T-helper 22 cell (primary cell): Measurements from ENCODE around the gene KIR2DL4.
"Not testable (repeated sequence)": the region's sequence is repeated elsewhere in the genome, so short reads cannot be mapped to it uniquely, and the experiment has no call there.

ENCODE experiments used
- DNase-seq: peaks from one replicate; pipeline ENCODE4 v3.0.0-alpha.2; 2020; ENCODE audit warnings: low read depth

Gene KIR2DL4

GRCh38 chr19:54803410-54803809 is at the start of gene KIR2DL4:
Gene KIR2DL4, plus strand, starts transcription at chr19:54803610. Its CDS starts 42 bp downstream, at chr19:54803652.
- no peak for DNase-seq

DNA sequence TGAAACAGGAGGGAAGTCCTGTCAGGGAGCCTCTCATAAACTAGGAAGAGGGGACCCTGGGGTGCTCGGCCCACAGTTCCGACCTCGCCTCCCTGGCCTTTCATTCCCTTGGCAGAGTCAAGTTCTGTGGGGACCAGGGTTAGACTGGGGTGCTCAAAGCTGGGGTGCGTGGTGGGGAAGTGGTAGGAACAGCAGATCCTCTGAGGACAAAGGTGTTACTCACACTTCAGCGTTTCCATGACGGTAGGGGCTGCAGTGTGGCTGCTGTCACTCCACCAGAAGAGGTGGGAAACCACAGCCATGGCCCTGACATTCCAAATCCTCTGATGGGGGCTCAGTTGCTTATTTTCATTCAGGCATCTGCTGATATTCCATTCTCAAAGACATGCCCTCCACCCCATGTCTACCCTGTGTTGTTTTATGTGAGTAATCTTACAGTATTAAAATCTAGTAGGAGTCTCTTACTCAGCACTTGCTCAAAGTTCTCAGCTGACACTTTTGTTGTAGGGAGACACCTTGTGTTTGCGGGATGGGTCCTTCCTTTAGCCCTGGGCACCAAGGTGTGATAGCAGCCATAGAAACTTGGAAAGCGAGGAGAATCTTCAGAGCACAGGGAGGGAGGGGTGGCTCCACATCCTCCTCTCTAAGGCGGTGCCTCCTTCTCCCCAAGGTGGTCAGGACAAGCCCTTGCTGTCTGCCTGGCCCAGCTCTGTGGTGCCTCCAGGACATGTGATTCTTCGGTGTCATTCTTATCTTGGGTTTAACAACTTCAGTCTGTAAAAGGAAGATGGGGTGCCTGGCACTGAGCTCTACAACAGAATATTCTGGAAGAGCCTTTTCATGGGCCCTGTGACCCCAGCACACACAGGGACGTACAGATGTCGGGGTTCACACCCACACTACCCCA is 47.0 kb upstream of the KIR2DL4 start:
- not testable (repeated sequence) for DNase-seq

GRCh38 chr19:54758577-54758976 is 44.8 kb upstream of the KIR2DL4 start:
- DNase-seq, result not testable (repeated sequence)

DNA sequence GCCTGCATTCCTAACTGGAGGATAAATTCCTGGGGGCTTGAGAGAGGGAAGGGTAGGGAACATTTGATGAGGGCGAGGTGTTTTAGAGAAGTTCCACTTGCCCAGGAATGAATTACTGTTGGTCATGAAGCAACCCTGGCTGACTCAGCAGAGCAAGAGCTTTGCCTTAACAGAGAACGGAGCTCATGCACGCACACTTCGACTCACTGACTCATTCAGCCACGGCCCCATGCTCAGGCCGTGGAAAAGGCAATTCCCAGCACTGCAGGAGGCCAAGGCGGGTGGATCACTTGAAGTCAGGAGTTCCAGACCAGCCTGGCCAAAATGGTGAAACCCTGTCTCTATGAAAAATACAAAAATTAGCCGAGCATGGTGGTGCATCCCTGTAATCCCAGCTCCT is 39.2 kb upstream of the KIR2DL4 start:
- not testable (repeated sequence) for DNase-seq

DNA sequence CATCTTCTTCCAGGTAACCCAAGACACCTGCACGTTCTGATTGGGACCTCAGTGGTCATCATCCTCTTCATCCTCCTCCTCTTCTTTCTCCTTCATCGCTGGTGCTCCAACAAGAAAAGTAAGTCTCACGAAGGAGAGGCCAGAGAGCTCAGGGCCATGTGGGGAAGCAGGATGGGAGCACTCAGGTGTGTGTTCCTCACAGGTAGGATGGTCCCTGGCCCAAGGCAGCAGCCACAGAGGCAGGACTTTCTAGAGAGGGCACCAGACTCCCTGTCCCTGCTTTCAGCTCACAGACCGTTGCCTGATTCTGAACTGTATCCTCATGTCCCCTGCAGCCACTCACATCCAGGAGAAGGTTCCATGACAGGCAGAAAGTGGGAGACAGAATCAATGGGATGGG is 36.9 kb upstream of the KIR2DL4 start:
- not testable (repeated sequence) for DNase-seq

GRCh38 chr19:54769646-54770045 is 33.8 kb upstream of the KIR2DL4 start, which contains the start of gene KIR2DL1:
Gene KIR2DL1, plus strand, starts transcription at chr19:54769793. Its CDS starts 58 bp downstream, at chr19:54769851.
- DNase-seq, result not testable (repeated sequence)

DNA sequence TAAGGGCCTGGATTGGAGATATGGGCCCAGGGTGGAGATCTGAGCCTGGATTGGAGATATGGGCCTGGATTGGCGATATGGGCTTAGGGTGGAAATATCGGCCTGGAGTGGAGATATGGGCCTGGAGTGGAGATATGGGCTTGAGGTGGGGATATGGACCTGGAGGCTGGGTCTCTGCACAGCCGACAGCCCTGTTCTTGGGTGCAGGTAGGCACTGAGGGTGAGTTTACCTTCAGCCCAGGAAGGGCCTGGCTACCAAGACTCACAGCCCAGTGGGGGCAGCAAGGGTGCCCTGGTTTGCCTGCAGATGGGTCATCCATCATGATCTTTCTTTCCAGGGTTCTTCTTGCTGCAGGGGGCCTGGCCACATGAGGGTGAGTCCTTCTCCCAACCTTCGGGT is 32.9 kb upstream of the KIR2DL4 start:
- DNase-seq, result not testable (repeated sequence)

- DNase-seq, result not testable (repeated sequence)
Observed at GRCh38 chr19:54771018-54771960, 32.1 kb upstream of the KIR2DL4 start.

DNA sequence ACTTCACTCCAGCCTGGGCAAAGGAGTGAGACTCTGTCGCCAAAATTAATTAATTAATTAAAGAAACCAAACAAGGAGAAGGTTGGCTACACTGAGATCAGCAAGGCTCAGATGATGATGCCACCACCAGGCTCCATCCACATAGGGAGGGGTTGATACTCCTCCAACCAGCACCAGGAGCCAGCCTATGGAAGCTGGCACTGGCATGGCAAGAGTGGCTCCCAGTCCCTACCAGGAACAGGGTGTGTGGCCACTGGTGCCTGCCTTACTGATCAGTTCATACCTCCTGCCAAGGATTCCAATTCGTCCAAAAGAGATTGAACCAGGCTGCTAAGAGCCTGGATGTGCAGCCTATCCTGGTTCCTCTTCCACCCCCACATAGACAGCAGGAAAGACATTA is 30.7 kb upstream of the KIR2DL4 start:
- DNase-seq, result not testable (repeated sequence)

GRCh38 chr19:54775095-54775815 is 28.2 kb upstream of the KIR2DL4 start:
- not testable (repeated sequence) for DNase-seq

GRCh38 chr19:54775830-54776229 is 27.6 kb upstream of the KIR2DL4 start:
- not testable (repeated sequence) for DNase-seq

DNA sequence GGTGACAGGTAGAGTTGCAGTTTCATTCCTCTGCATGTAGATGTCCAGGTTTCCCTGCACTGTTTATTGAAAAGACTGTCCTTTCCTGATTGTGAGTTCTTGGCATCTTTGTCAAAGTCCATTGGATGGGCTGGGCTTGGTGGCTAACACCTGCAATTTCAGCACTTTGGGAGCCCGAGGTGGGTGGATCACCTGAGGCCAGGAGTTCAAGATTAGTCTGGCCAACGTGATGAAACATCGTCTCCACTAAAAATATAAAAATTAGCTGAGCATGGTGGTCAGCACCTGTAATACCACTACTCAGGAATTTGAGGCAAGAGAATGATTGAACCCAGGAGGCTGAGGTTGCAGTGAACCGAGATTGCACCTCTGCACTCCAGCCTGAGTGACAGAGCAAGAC is 25.6 kb upstream of the KIR2DL4 start:
- not testable (repeated sequence) for DNase-seq

GRCh38 chr19:54778896-54779295 is 24.5 kb upstream of the KIR2DL4 start:
- not testable (repeated sequence) for DNase-seq

GRCh38 chr19:54782916-54783315 is 20.5 kb upstream of the KIR2DL4 start:
- DNase-seq, result not testable (repeated sequence)

GRCh38 chr19:54786091-54786723 is 17.2 kb upstream of the KIR2DL4 start:
- DNase-seq, result not testable (repeated sequence)

DNA sequence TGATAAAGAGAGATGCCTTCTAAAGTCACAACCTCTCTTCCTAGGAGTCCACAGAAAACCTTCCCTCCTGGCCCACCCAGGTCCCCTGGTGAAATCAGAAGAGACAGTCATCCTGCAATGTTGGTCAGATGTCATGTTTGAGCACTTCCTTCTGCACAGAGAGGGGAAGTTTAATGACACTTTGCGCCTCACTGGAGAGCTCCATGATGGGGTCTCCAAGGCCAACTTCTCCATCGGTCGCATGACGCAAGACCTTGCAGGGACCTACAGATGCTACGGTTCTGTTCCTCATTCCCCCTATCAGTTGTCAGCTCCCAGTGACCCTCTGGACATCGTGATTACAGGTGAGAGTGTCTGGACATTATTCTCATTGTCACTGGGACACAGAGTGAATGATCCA is 15.3 kb upstream of the KIR2DL4 start:
- DNase-seq, result not testable (repeated sequence)

- DNase-seq, result no peak
Observed at GRCh38 chr19:54790711-54791110, 12.7 kb upstream of the KIR2DL4 start.

DNA sequence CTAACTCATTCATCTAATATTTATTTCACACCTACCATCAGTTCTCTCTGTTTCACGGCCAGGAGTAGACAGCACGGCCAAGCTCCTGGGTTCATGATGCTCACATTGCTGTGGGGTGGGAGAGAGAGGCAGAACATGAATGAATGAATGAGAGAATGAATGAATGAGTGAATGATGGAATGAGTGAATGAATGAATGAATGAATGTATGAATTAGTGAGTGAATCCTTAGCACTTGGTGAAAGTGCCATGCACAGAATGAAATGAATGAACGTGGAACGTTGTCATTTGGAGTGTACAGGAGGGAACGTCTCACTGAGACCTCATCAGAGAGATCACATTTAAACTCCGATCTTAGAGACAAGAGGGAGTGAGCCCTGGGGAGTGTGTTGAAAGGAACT is 11.9 kb upstream of the KIR2DL4 start:
- no peak for DNase-seq

- DNase-seq, result no peak
Observed at GRCh38 chr19:54792814-54793213, 10.6 kb upstream of the KIR2DL4 start.

DNA sequence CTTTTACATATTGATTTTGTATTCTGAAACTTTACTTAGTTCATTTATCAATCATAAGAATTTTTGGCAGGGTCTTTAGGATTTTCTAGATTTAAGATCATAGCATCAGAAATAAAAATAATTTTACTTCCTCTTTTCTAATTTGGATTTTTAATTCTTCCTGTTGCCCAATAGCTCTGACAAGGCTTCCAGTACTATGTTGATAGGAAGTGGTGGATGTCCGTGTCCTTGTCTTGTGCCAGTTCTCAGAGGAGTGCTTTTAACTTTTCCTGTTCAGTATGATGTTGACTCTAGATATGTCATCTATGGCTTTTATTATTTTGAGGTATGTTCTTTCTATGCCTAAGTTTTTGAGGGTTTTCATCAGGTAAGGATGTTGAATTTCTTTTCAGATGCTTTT is 7.7 kb upstream of the KIR2DL4 start:
- DNase-seq, result no peak

- DNase-seq, result no peak
Observed at GRCh38 chr19:54804101-54804500, 691 bp downstream of the KIR2DL4 start.
